Activated CD4-positive, alpha-beta T cell treated with anti-CD3 and anti-CD28 coated beads, Interleukin-2, amount 10 ng/mL, durations not matched to agents 7 days and 5 days (primary cell): Measurements from ENCODE around the gene SPATA31E1. TPM values are rescaled to one million over a fixed set of nuclear protein-coding genes. Genes with fewer than 3 reads are reported as not detected.
"Not testable (repeated sequence)": the region's sequence is repeated elsewhere in the genome, so short reads cannot be mapped to it uniquely, and the experiment has no call there.

ENCODE experiments used
- CTCF ChIA-PET: fragments of 350-600 bp; sonication (Branson Sonifier 250); formaldehyde crosslinking; loops from one replicate; lab custom pipeline; 2021; ENCODE audit warnings: antibody characterized with exemption; lab: Charles Lee
- POLR2A ChIA-PET: fragments of 350-600 bp; sonication (Branson Sonifier 250); formaldehyde crosslinking; loops from one replicate; lab custom pipeline; 2021; ENCODE audit warnings: antibody characterized with exemption; lab: Charles Lee
- DNase-seq: peaks from one replicate; pipeline ENCODE4 v3.0.0-alpha.2; 2020
- H3K27ac Mint-ChIP-seq: one replicate; pipeline ENCODE4 v1.8.0; 2021; ENCODE audit warnings: mild to moderate bottlenecking, moderate library complexity, mixed read lengths
- H3K27me3 Mint-ChIP-seq: one replicate; pipeline ENCODE4 v1.8.0; 2021; ENCODE audit warnings: mixed read lengths
- H3K36me3 Mint-ChIP-seq: one replicate; pipeline ENCODE4 v1.8.0; 2021; ENCODE audit warnings: low read depth, mixed read lengths
- H3K4me1 Mint-ChIP-seq: one replicate; pipeline ENCODE4 v1.8.0; 2021; ENCODE audit warnings: mixed read lengths
- H3K4me3 Mint-ChIP-seq: one replicate; pipeline ENCODE4 v1.8.0; 2021; ENCODE audit warnings: mild to moderate bottlenecking, moderate library complexity, mixed read lengths
- H3K9me3 Mint-ChIP-seq: one replicate; pipeline ENCODE4 v1.8.0; 2021; ENCODE audit warnings: mixed read lengths
- total RNA-seq, 2 experiments: library from RNA; stranded (reverse); gene quantifications; one replicate each; pipeline ENCODE4 v1.2.3, GENCODE V29; 2021

SPATA31E1 gene
- total RNA-seq, 2 experiments from 2014 or later, result not detected

GRCh38 chr9:87937352-87937751 lies 54.7 kb downstream of the SPATA31E1 start:
- POLR2A ChIA-PET, H3K36me3 Mint-ChIP-seq, DNase-seq, H3K9me3 Mint-ChIP-seq, H3K4me1 Mint-ChIP-seq, CTCF ChIA-PET, H3K4me3 Mint-ChIP-seq, H3K27ac Mint-ChIP-seq: not testable (repeated sequence)
- H3K27me3 Mint-ChIP-seq, result peaks cover 13% of the 10 kb centered on the region

- CTCF ChIA-PET, DNase-seq, H3K9me3 Mint-ChIP-seq, H3K4me1 Mint-ChIP-seq, H3K4me3 Mint-ChIP-seq, POLR2A ChIA-PET, H3K27ac Mint-ChIP-seq, H3K36me3 Mint-ChIP-seq: not testable (repeated sequence)
- peaks cover 13% of the 10 kb centered on the region for H3K27me3 Mint-ChIP-seq
Observed at GRCh38 chr9:87937918-87938317, 55.2 kb downstream of the SPATA31E1 start.

- H3K4me1 Mint-ChIP-seq, DNase-seq, H3K36me3 Mint-ChIP-seq, POLR2A ChIA-PET, H3K9me3 Mint-ChIP-seq, H3K27ac Mint-ChIP-seq, H3K4me3 Mint-ChIP-seq, CTCF ChIA-PET: not testable (repeated sequence)
- H3K27me3 Mint-ChIP-seq, result peaks cover 13% of the 10 kb centered on the region
Observed at GRCh38 chr9:87938336-87938735, 55.7 kb downstream of the SPATA31E1 start.

Other genes with a start within 250 kb of the SPATA31E1 start
- gene CTSL, start 156.8 kb upstream of the SPATA31E1 start, total RNA-seq, result 10 to 100 TPM; 10.1 to 10.2 TPM
- gene SPATA31C1, start 35.1 kb downstream of the SPATA31E1 start, total RNA-seq, result not detected
- gene CDK20, start 91.7 kb downstream of the SPATA31E1 start, total RNA-seq, result 1 to 10 TPM; 1.4 to 1.5 TPM